NCI-H128 (cell line): ENCODE results near the gene ASNSD1.
"Not testable (repeated sequence)": the region's sequence is repeated elsewhere in the genome, so short reads cannot be mapped to it uniquely, and the experiment has no call there.

ENCODE experiments used
- DNase-seq: peaks from one replicate; lab custom pipeline; 2025; ENCODE audit not compliant: unreplicated experiment; lab: John Stamatoyannopoulos, UW

Gene ASNSD1

DNA sequence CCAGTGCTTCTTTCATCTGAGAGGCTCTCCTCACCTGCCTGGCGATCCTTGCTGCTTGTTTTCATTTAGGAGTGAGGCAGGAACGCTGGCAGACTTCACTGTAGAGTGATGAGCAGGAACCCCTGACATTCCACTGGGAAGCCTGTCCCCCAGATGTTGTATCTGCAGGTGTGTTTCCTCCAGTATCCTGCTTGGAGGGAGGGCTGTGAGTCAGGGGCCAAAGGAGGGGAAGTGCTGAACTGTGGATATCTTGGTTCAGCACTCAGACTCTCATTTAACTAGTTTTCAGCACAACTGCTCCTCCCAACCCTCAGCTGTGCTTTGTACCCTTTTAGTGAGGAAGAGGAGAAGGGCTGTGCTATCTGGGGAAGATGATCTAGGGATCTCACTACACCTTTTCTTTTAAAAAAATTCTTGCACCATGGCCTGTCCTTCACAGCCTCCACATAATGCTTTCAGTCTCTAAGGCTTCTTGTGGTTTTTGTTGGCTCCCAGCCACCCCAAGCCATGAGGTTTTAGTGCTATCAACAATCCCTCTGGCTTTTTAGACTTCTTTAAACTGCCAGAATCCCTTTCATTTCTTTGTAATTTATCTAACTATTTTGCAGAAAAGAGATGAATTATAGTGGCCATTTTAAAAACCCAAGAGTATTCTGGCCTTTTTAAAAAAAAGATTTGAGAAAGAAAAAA, 24.4 kb downstream of the ASNSD1 start:
- DNase-seq, result no peak

DNA sequence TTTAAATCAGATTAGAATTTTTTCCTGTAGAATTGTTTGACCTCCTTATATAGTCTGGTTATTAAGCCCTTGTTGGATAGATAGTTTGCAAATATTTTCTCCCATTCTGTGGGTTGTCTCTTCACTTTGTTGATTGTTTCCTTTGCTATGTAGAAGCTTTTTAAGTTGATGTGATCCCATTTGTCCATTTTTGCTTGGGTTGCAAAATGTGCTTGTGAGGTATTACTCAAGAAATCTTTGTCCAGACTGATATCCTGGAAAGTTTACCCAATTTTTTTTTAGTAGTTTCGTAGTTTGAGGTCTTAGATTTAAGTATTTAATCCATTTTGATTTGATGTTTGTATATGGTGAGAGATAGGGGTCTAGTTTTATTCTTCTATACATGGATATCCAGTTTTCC, 26.5 kb downstream of the ASNSD1 start:
- not testable (repeated sequence) for DNase-seq

DNA sequence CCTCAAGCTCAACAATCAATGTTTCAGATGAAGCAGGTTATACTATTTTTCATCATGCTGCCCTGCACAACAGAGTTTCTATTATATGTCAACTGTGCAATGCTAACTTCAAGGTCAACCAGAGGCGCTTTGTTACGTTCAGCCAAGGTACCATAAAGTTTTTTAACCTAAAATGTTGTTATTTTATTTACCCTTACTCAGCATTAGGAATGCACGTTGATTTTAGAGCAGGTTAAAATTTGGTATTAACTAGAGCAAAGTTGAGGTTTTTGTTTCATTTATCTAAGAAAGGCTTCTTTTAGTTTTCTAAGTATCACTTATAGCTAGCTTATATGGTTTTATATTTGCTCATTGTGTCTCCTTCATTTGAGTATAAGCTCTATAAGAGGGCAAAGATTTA, 35.0 kb downstream of the ASNSD1 start:
- no peak for DNase-seq

DNA sequence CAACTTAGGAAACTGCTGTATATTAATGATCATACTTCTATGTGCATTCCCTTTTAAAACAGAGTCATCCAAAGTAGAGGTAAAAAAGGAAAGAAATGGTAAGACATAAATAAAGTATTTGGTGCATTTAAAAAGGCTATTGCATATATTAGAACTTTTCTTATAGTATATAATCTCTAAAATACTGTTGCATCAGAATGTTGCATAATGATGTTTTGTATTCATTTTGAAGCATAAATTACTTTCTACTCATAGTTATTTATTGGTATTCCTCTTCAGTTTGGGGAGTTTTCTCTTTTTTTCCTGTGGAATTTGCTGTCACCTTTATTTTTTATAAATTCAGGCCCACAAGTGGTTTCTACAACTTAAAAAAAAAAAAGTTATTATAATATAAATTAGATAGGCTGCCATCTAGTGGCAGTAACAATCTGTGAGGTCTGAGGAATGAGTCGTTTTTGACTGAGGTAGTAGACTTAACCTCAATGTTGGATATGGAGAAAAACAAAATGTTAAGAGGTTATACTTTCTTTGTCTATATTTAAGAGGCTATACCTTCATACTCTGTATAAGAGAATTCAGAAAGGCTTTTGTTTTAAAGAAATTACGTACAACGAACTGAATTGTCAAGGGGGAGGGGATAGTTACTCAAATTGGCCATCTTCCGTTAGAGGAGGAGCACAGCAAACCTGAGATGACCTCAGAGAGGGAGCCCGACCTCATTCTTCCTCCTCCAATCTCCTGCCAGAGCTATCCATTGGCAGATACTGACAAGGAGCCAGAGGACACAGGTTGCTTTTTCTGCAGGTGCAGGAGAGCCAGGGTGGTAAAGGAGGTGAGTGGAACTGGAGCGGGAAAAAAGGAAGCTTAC, 37.0 kb downstream of the ASNSD1 start:
- DNase-seq, result no peak

DNA sequence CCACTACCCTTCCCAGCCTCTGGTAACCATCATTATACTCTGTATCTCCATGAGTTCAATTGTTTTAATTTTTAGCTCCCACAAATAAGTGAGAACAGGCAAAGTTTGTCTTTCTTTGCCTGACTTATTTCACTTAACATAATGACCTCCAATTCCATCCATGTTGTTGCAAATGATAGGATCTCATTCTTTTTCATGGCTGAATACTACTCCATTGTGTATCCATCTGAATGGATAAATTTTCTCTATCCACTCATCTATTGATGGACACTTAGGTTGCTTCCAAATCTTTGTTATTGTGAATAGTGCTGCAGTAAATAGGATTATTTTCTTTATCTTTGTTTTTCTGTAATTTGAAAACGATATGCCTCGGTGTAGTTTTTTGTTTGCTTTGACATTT, 39.4 kb downstream of the ASNSD1 start:
- no peak for DNase-seq

DNA sequence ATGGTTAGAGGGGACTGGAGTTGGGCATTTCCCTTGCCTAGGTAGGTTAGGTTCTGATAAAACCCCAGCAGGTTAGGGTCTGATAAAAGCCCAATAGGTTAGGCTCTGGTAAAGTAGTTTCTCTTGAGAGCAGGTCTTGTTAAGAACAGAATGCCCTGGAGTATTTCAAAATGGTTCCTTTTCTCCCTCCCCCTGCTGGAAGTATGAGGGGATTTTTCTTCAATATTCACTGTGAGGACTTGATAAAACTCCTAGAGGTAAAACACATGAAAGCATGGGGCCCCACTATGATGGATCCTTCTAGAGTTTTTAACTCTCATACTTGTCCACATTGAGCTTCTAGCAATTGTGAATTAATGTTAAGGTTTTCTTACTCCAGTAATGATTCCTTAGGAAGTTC, 40.8 kb downstream of the ASNSD1 start:
- no peak for DNase-seq

DNA sequence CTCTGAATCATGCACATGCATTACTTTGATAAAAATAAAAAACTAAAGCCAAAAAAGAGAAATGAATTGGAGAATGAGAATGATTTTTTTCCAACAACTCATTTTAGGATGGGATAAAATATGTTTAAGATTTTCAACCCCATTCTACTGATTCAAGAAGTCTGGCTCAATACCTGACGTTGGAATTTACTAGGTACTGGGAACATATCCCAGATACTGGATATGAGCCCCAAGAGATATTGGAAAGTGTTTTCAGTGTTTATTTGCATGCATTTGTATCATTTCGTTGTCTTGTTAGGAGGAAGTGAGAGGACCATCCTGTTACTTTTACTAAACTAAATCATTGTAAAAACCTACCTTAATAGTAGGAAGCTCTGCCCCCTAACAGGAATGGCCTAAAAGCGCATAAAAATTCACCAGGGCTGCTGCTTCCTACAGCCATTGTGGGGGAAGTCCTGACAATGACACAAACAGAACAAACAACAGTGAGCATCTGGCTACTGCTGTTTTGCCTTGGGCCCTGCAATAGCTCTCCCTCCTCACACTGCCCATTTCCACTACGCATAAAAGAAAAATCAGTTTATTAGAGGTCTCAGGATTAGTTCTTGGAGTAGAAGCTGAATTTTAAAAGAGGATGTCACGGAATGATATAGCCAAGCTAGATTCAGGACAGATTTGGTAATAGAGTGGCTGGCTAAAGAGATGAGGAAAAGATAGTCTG, 48.4 kb downstream of the ASNSD1 start:
- DNase-seq, result no peak

DNA sequence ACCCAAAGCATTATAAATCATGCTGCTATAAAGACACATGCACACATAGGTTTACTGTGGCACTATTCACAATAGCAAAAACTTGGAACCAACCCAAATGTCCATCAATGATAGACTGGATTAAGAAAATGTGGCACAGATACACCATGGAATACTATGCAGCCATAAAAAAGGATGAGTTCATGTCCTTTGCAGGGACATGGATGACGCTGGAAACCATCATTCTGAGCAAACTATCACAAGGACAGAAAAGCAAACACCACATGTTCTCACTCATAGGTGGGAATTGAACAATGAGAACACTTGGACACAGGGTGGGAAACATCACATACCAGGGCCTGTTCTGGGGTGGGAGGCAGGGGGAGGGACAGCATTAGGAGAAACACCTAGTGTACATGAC, 56.3 kb downstream of the ASNSD1 start:
- DNase-seq, result not testable (repeated sequence)

DNA sequence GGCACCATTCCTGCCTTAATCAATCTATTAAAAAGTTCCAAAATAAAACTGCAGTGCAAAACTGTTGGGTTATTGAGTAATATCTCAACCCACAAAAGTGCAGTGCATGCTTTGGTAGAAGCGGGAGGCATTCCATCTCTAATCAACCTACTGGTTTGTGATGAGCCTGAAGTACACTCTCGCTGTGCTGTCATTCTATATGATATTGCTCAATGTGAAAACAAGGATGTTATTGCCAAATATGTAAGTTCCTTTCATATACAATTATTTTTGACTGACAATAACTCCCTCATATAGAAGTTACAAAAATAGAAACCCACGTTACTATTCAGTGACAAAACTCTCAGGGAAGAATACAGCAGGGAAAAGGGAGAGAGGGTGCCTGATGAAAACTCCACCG, 58.3 kb downstream of the ASNSD1 start:
- DNase-seq, result no peak
